ENCODE measurements around the gene CACNA2D2. TPM values are rescaled to one million over a fixed set of nuclear protein-coding genes. Genes with fewer than 3 reads are reported as not detected.

The CACNA2D2 gene
- total RNA-seq, 1 experiment from 2014 or later: 27.7 TPM

GRCh38 chr3:50533807-50534461 lies 30.5 kb upstream of the CACNA2D2 start:
- no peak overlapping the region; a peak in 1 of 7 replicates for H3K27ac Mint-ChIP-seq
- H3K27me3 Mint-ChIP-seq (ENCODE audit: low read depth): peaks cover 24% of the 10 kb centered on the region
- H3K79me2 ChIP-seq (ENCODE audit: insufficient read depth, low read length): no peaks in the 10 kb centered on the region

More at GRCh38 chr3:50533807-50534461, 30.5 kb upstream of the CACNA2D2 start:
- Histone ChIP-seq H4K8ac (replicated peaks; ENCODE audit: insufficient read length, low read depth, low read length) (no peak overlapping the region), H2BK5ac (ENCODE audit: insufficient read length, low read length) (no peak overlapping the region), H2BK20ac (ENCODE audit: low read depth, low read length, poor library complexity, severe bottlenecking) (no peak overlapping the region), H3K23ac (ENCODE audit: insufficient read length, low read depth, low read length) (no peak overlapping the region), H4K5ac (ENCODE audit: insufficient read length, low read depth, low read length) (no peak overlapping the region), H3K27me3 (ENCODE audit: insufficient read depth, low read length) (peaks cover 3% of the 10 kb centered on the region; the same call in 1 of the 2 replicates), H4K20me1 (ENCODE audit: control insufficient read depth, insufficient read depth, insufficient read length) (no peaks in the 10 kb centered on the region), H4K91ac (ENCODE audit: insufficient read length, low read depth, low read length) (no peak overlapping the region), H3K79me1 (ENCODE audit: insufficient read depth, low read depth, low read length, poor library complexity, severe bottlenecking) (no peaks in the 10 kb centered on the region), H3K4ac (ENCODE audit: low read depth, low read length) (no peak overlapping the region), H3K23me2 (ENCODE audit: insufficient read length, low read depth, low read length, poor library complexity, severe bottlenecking) (no peaks in the 10 kb centered on the region), H3K18ac (ENCODE audit: insufficient read length, low read depth, low read length) (no peak overlapping the region), H2BK120ac (ENCODE audit: low read depth, low read length, poor library complexity, severe bottlenecking) (no peak overlapping the region), H3K9me3 (ENCODE audit: control insufficient read depth, low read depth, low read length) (no peaks in the 10 kb centered on the region), H3T11ph (ENCODE audit: low read length) (no peak overlapping the region), H2AFZ (ENCODE audit: low read length) (no peak overlapping the region), H3K9ac (ENCODE audit: extremely low read depth, insufficient read length, low read length) (no peak overlapping the region), H2BK15ac (ENCODE audit: low read depth, low read length) (no peak overlapping the region), H3K4me2 (ENCODE audit: insufficient read depth, insufficient read length, low read length) (no peak overlapping the region), H2AK5ac (ENCODE audit: insufficient read length, low read length) (no peak overlapping the region), H3K27ac (ENCODE audit: insufficient read length, low read depth, low read length) (no peak overlapping the region), H3K56ac (ENCODE audit: insufficient read length, low read depth, low read length) (no peak overlapping the region), H3K14ac (ENCODE audit: insufficient read depth, low read length) (no peak overlapping the region), H3K4me1 (ENCODE audit: insufficient read depth, low read length) (no peaks in the 10 kb centered on the region), H2BK12ac (ENCODE audit: insufficient read length, low read depth, low read length) (no peak overlapping the region)
- Mint-ChIP-seq H3K4me3 (no peak overlapping the region), H3K36me3 (ENCODE audit: insufficient read depth in 1 of 3, low read depth in 3 of 3) (no peaks in the 10 kb centered on the region; a peak in 1 of 7 replicates), H3K9me3 (no peaks in the 10 kb centered on the region; a peak in 1 of 5 replicates), H3K4me1 (peaks cover 56 to 66% of the 10 kb centered on the region in 2 experiments)
- no peak for TF ChIP-seq CTCF (conservative IDR thresholded peaks at IDR 0.05)
- WGBS (ENCODE audit: extremely low coverage, insufficient read length, low lambda C conversion rate): no CpG with 5 or more reads among the region's 9 CpGs
- no peak for DNase-seq
